ENCODE results near the gene GDNF.

DNA sequence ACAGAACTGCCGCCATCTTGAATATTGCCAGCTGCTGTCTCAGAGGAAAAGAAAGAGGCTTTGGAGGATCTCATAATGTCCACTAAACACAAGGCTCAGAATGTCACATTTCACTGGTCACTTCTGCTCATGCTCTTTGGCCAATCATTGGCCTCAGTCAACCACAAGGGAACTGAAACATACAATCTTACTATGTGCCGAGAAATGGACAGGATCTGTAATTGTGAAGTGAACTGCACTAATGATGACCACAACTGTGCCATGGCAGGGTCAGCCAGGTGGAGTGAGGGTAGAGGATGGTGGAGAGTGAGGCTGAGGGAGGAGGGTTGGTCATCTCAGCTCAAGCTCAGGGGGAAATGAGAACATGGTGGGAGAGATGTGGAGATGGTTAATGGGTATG, 32.8 kb downstream of the GDNF start:
- TF ChIP-seq, protein P1, sequence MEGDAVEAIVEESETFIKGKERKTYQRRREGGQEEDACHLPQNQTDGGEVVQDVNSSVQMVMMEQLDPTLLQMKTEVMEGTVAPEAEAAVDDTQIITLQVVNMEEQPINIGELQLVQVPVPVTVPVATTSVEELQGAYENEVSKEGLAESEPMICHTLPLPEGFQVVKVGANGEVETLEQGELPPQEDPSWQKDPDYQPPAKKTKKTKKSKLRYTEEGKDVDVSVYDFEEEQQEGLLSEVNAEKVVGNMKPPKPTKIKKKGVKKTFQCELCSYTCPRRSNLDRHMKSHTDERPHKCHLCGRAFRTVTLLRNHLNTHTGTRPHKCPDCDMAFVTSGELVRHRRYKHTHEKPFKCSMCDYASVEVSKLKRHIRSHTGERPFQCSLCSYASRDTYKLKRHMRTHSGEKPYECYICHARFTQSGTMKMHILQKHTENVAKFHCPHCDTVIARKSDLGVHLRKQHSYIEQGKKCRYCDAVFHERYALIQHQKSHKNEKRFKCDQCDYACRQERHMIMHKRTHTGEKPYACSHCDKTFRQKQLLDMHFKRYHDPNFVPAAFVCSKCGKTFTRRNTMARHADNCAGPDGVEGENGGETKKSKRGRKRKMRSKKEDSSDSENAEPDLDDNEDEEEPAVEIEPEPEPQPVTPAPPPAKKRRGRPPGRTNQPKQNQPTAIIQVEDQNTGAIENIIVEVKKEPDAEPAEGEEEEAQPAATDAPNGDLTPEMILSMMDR (IDR thresholded peaks at IDR 0.05) = no peak
- no peak for TF ChIP-seq POLR2A (IDR thresholded peaks at IDR 0.05)
- TF ChIP-seq POLR2AphosphoS5 (IDR thresholded peaks at IDR 0.05) = no peak
